ENCODE data around the gene PRSS35. TPM values are rescaled to one million over a fixed set of nuclear protein-coding genes. Genes with fewer than 3 reads are reported as not detected.

PRSS35 gene
- polyA plus RNA-seq, 1 of the 3 experiments (the other 2 are of a cell fraction): 0.36 TPM

GRCh38 chr6:83574783-83575182, 62.4 kb downstream of the PRSS35 start:
- Histone ChIP-seq H3K9me3 (no peaks in the 10 kb centered on the region), H3K79me2 (ENCODE audit: insufficient read depth) (no peaks in the 10 kb centered on the region), H3K4me3 (ENCODE audit: low read depth in 2 of 2, low read length in 1 of 2) (no peak overlapping the region), H3K9me2 (no peaks in the 10 kb centered on the region), H3K4me2 (no peak overlapping the region), H3K27ac (ENCODE audit: low read depth in 2 of 2, low read length in 1 of 2) (no peak overlapping the region), H3F3A (replicated peaks; ENCODE audit: insufficient read depth) (no peaks in the 10 kb centered on the region), H4K20me1 (ENCODE audit: insufficient read depth) (no peaks in the 10 kb centered on the region), H3K36me3 (replicated peaks in 1 of 2; ENCODE audit: control insufficient read depth in 1 of 2, insufficient read depth in 2 of 2, low read length in 1 of 2) (peaks cover 0 to 24% of the 10 kb centered on the region in 2 experiments), H3K4me1 (ENCODE audit: control insufficient read depth in 1 of 2, insufficient read depth in 2 of 2, low read depth in 1 of 2, low read length in 1 of 2) (no peaks in the 10 kb centered on the region), H3K9ac (no peak overlapping the region), H2AFZ (ENCODE audit: low read depth) (no peak overlapping the region), H3K27me3 (ENCODE audit: insufficient read depth) (no peaks in the 10 kb centered on the region)
- WGBS (ENCODE audit: low lambda C conversion rate): 56% methylated on average over 6 of the region's 6 CpGs
- ChIA-PET POLR2A (no interaction called here), CTCF (no interaction called here)
- DNase-seq: no peak
- TF ChIP-seq GATA2 (CRISPR knock-in tag; IDR thresholded peaks at IDR 0.05) (no peak), MEF2A (IDR thresholded peaks at IDR 0.05; ENCODE audit: borderline replicate concordance, low read depth) (no peak), CTCF (IDR thresholded peaks at IDR 0.05) (no peak), FOXJ3 (CRISPR knock-in tag; IDR thresholded peaks at IDR 0.05) (no peak), RAD21 (IDR thresholded peaks at IDR 0.05; ENCODE audit: low read length) (no peak), TCF12 (IDR thresholded peaks at IDR 0.05) (no peak), RCOR1 (IDR thresholded peaks at IDR 0.05; ENCODE audit: low read length) (no peak), POLR2AphosphoS5 (IDR thresholded peaks at IDR 0.05; ENCODE audit: low read depth, low read length) (no peak), YY1 (IDR thresholded peaks at IDR 0.05; ENCODE audit: low read depth) (no peak), SMC3 (IDR thresholded peaks at IDR 0.05; ENCODE audit: low read depth, low read length) (no peak)
- TF ChIP-seq, protein P1, sequence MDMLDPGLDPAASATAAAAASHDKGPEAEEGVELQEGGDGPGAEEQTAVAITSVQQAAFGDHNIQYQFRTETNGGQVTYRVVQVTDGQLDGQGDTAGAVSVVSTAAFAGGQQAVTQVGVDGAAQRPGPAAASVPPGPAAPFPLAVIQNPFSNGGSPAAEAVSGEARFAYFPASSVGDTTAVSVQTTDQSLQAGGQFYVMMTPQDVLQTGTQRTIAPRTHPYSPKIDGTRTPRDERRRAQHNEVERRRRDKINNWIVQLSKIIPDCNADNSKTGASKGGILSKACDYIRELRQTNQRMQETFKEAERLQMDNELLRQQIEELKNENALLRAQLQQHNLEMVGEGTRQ (IDR thresholded peaks at IDR 0.05; ENCODE audit: borderline replicate concordance, low read depth, low read length): no peak
- TF ChIP-seq, protein P2, sequence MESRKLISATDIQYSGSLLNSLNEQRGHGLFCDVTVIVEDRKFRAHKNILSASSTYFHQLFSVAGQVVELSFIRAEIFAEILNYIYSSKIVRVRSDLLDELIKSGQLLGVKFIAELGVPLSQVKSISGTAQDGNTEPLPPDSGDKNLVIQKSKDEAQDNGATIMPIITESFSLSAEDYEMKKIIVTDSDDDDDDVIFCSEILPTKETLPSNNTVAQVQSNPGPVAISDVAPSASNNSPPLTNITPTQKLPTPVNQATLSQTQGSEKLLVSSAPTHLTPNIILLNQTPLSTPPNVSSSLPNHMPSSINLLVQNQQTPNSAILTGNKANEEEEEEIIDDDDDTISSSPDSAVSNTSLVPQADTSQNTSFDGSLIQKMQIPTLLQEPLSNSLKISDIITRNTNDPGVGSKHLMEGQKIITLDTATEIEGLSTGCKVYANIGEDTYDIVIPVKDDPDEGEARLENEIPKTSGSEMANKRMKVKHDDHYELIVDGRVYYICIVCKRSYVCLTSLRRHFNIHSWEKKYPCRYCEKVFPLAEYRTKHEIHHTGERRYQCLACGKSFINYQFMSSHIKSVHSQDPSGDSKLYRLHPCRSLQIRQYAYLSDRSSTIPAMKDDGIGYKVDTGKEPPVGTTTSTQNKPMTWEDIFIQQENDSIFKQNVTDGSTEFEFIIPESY (IDR thresholded peaks at IDR 0.05; ENCODE audit: borderline replicate concordance, low read depth): no peak

Other genes with a start within 250 kb of the PRSS35 start
- 4.7 and 4.9 TPM in 2 replicates for gene ME1, start 81.5 kb upstream of the PRSS35 start, polyA plus RNA-seq (2012; rRNA removed)
- 0.64 and 2.0 TPM in 2 replicates for gene SNAP91, start 196.6 kb downstream of the PRSS35 start, polyA plus RNA-seq (2012; rRNA removed)

Data from SK-N-SH (cell line).